ENCODE results near the gene STPG4.

Gene STPG4

GRCh38 chr2:47167149-47167548, 12.0 kb upstream of the STPG4 start:
- no peak for TF ChIP-seq CTCF (IDR thresholded peaks at IDR 0.05; ENCODE audit: extremely low read depth, insufficient read depth, missing control alignments)
- in situ Hi-C loops (cut with MboI; ENCODE audit: low pct_unique_long_range_greater_than_20kb, low sequenced_read_pairs, unreplicated experiment), result no loop called here
- DNase-seq (ENCODE audit: low spot score), result no peak

- TF ChIP-seq CTCF (IDR thresholded peaks at IDR 0.05; ENCODE audit: extremely low read depth, insufficient read depth, missing control alignments), result no peak
- in situ Hi-C loops (cut with MboI; ENCODE audit: low pct_unique_long_range_greater_than_20kb, low sequenced_read_pairs, unreplicated experiment), result no loop called here
- DNase-seq (ENCODE audit: low spot score), result no peak
These were observed 10.0 kb upstream of the STPG4 start for GRCh38 chr2:47165001-47165555.

GRCh38 chr2:47162780-47163179, 7.7 kb upstream of the STPG4 start:
- in situ Hi-C loops (cut with MboI; ENCODE audit: low pct_unique_long_range_greater_than_20kb, low sequenced_read_pairs, unreplicated experiment), result no loop called here
- no peak for DNase-seq (ENCODE audit: low spot score)
- TF ChIP-seq CTCF (IDR thresholded peaks at IDR 0.05; ENCODE audit: extremely low read depth, insufficient read depth, missing control alignments), result no peak

- TF ChIP-seq CTCF (IDR thresholded peaks at IDR 0.05; ENCODE audit: extremely low read depth, insufficient read depth, missing control alignments), result no peak
- DNase-seq (ENCODE audit: low spot score), result no peak
- in situ Hi-C loops (cut with MboI; ENCODE audit: low pct_unique_long_range_greater_than_20kb, low sequenced_read_pairs, unreplicated experiment), result no loop called here
These were observed 6.4 kb upstream of the STPG4 start for GRCh38 chr2:47161475-47161874.

GRCh38 chr2:47160660-47161059, 5.6 kb upstream of the STPG4 start:
- TF ChIP-seq CTCF (IDR thresholded peaks at IDR 0.05; ENCODE audit: extremely low read depth, insufficient read depth, missing control alignments), result no peak
- in situ Hi-C loops (cut with MboI; ENCODE audit: low pct_unique_long_range_greater_than_20kb, low sequenced_read_pairs, unreplicated experiment), result no loop called here
- no peak for DNase-seq (ENCODE audit: low spot score)

- in situ Hi-C loops (cut with MboI; ENCODE audit: low pct_unique_long_range_greater_than_20kb, low sequenced_read_pairs, unreplicated experiment), result no loop called here
- no peak for TF ChIP-seq CTCF (IDR thresholded peaks at IDR 0.05; ENCODE audit: extremely low read depth, insufficient read depth, missing control alignments)
- DNase-seq (ENCODE audit: low spot score), result no peak
These were observed 5.1 kb upstream of the STPG4 start for GRCh38 chr2:47160211-47160610.

GRCh38 chr2:47159627-47160026, 4.5 kb upstream of the STPG4 start:
- no peak for TF ChIP-seq CTCF (IDR thresholded peaks at IDR 0.05; ENCODE audit: extremely low read depth, insufficient read depth, missing control alignments)
- DNase-seq (ENCODE audit: low spot score), result no peak
- in situ Hi-C loops (cut with MboI; ENCODE audit: low pct_unique_long_range_greater_than_20kb, low sequenced_read_pairs, unreplicated experiment), result no loop called here
